Activated naive CD8-positive, alpha-beta T cell treated with anti-CD3 and anti-CD28 coated beads, Interleukin-2, amount 10 ng/mL, durations not matched to agents 7 days and 5 days (primary cell): ENCODE results near the gene GALNT10. TPM values are rescaled to one million over a fixed set of nuclear protein-coding genes. Genes with fewer than 3 reads are reported as not detected.

Experiments
- ATAC-seq: fragments of 150-1000 bp; cut with Tn5 transposase; one replicate; pipeline ENCODE4 v1.10.0; 2021; ENCODE audit warnings: low read depth, moderate library complexity
- POLR2A ChIA-PET: fragments of 350-600 bp; sonication (Branson Sonifier 250); formaldehyde crosslinking; loops from one replicate; lab custom pipeline; 2021; ENCODE audit warnings: antibody characterized with exemption; lab: Charles Lee
- DNase-seq: peaks from one replicate; pipeline ENCODE4 v3.0.0; 2021
- H3K27ac Mint-ChIP-seq: one replicate; pipeline ENCODE4 v1.8.0; 2022; ENCODE audit warnings: mild to moderate bottlenecking, mixed read lengths
- H3K27me3 Mint-ChIP-seq: one replicate; pipeline ENCODE4 v1.8.0; 2022; ENCODE audit warnings: mild to moderate bottlenecking, moderate library complexity, mixed read lengths
- H3K36me3 Mint-ChIP-seq: one replicate; pipeline ENCODE4 v1.8.0; 2021; ENCODE audit warnings: mild to moderate bottlenecking, mixed read lengths
- H3K4me1 Mint-ChIP-seq: one replicate; pipeline ENCODE4 v1.8.0; 2021; ENCODE audit warnings: mixed read lengths
- H3K4me3 Mint-ChIP-seq: one replicate; pipeline ENCODE4 v1.8.0; 2022; ENCODE audit warnings: mild to moderate bottlenecking, moderate library complexity, mixed read lengths
- H3K9me3 Mint-ChIP-seq: one replicate; pipeline ENCODE4 v1.8.0; 2021; ENCODE audit warnings: mixed read lengths
- total RNA-seq, 2 experiments: library from RNA; stranded (reverse); gene quantifications; one replicate each; pipeline ENCODE4 v1.2.3, GENCODE V29; 2021

Gene GALNT10
- total RNA-seq, 2 experiments from 2014 or later, result 34.6 to 36.0 TPM

DNA sequence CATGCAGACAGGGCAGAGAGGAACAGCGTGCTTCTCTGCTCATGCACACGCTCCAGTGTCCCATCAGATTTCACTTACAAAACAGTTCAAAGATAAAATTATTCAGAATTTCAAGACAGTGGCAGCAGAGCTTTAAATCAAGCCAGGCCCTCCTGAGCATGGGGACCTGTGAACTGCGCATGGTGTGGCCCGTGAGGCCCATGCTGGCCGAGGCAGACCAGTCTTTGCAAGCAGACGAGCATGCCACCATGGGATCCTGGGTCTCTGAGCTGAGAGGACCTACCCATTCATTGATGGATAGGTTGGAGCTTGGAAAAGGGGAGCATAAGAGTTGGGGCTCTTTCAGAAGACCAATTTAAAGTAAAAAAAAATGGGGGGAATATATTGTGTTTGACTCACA lies 220.3 kb downstream of the GALNT10 start:
- no peaks in the 10 kb centered on the region for H3K9me3 Mint-ChIP-seq
- H3K4me1 Mint-ChIP-seq, result no peaks in the 10 kb centered on the region
- H3K4me3 Mint-ChIP-seq, result no peak overlapping the region
- POLR2A ChIA-PET, result interaction anchor here (0.7 kb wide), 1 partner anchor 138 kb away, joined by 5 read pairs; no protein-coding TSS in a partner anchor
- no peaks in the 10 kb centered on the region for H3K27me3 Mint-ChIP-seq
- ATAC-seq, result no peak
- H3K36me3 Mint-ChIP-seq, result peaks cover 5% of the 10 kb centered on the region
- H3K27ac Mint-ChIP-seq, result no peak overlapping the region
- no peak for DNase-seq

- no peak for DNase-seq
- Mint-ChIP-seq H3K4me1 (no peaks in the 10 kb centered on the region), H3K27ac (no peak overlapping the region), H3K27me3 (no peaks in the 10 kb centered on the region), H3K36me3 (peaks cover 5% of the 10 kb centered on the region), H3K4me3 (no peak overlapping the region), H3K9me3 (no peaks in the 10 kb centered on the region)
- POLR2A ChIA-PET, result no interaction called here
- ATAC-seq, result no peak
Measured at GRCh38 chr5:154411338-154411737, 220.8 kb downstream of the GALNT10 start.

- Mint-ChIP-seq H3K4me1 (peaks cover 6% of the 10 kb centered on the region), H3K27me3 (no peaks in the 10 kb centered on the region), H3K9me3 (no peaks in the 10 kb centered on the region), H3K36me3 (peaks cover 5% of the 10 kb centered on the region), H3K4me3 (no peak overlapping the region), H3K27ac (no peak overlapping the region)
- DNase-seq (no peak), ATAC-seq (no peak)
- POLR2A ChIA-PET, result interaction anchor here (0.6 kb wide), 1 partner anchor 349 kb away, joined by 6 read pairs; no protein-coding TSS in a partner anchor
Measured at GRCh38 chr5:154412316-154412715, 221.8 kb downstream of the GALNT10 start.

GRCh38 chr5:154412925-154413324 lies 222.4 kb downstream of the GALNT10 start:
- H3K4me1 Mint-ChIP-seq, result peaks cover 6% of the 10 kb centered on the region
- H3K27me3 Mint-ChIP-seq, result no peaks in the 10 kb centered on the region

GRCh38 chr5:154415114-154415513 lies 224.6 kb downstream of the GALNT10 start:
- Mint-ChIP-seq H3K4me3 (no peak overlapping the region), H3K4me1 (peaks cover 6% of the 10 kb centered on the region), H3K27me3 (no peaks in the 10 kb centered on the region), H3K27ac (no peak overlapping the region), H3K36me3 (peaks cover 5% of the 10 kb centered on the region), H3K9me3 (no peaks in the 10 kb centered on the region)
- DNase-seq, result no peak
- POLR2A ChIA-PET, result no interaction called here
- no peak for ATAC-seq

More at GRCh38 chr5:154412925-154413324, 222.4 kb downstream of the GALNT10 start:
- no peak for DNase-seq
- no peak for ATAC-seq
- H3K9me3 Mint-ChIP-seq, result no peaks in the 10 kb centered on the region
- POLR2A ChIA-PET, result no interaction called here
- peaks cover 5% of the 10 kb centered on the region for H3K36me3 Mint-ChIP-seq
- no peak overlapping the region for H3K4me3 Mint-ChIP-seq
- H3K27ac Mint-ChIP-seq, result no peak overlapping the region

DNA sequence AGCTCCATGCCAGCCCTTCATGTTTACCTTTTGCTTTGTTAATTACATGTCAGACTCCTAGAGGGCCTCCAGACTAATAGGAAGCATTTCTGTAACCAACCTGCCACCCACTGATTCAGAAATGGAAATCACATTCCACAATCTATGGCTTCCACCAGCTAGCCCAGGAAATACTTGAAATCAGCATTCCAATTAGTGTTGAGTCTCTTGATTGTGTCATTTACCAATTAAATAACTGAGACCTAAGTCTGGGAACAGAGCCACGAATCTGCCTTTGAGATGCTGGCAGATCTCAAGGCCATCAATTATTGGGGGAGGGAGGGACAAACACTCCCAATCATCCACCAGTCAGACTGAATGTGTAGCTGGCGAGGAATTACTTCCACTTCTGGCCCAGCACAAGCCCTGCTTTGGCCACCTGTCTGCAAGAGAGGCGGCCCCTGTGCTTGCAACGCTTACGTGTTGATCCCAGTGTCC lies 227.8 kb downstream of the GALNT10 start:
- Mint-ChIP-seq H3K27me3 (no peaks in the 10 kb centered on the region), H3K4me1 (peaks cover 6% of the 10 kb centered on the region), H3K36me3 (peaks cover 13% of the 10 kb centered on the region), H3K9me3 (peaks cover 1% of the 10 kb centered on the region), H3K4me3 (no peak overlapping the region), H3K27ac (peak overlapping the region; percentile 5)
- ATAC-seq (no peak), DNase-seq (no peak)
- POLR2A ChIA-PET, result no interaction called here

GRCh38 chr5:154419236-154419635 lies 228.7 kb downstream of the GALNT10 start:
- Mint-ChIP-seq H3K27ac (no peak overlapping the region), H3K9me3 (peaks cover 1% of the 10 kb centered on the region), H3K4me1 (peaks cover 6% of the 10 kb centered on the region), H3K4me3 (no peak overlapping the region), H3K27me3 (no peaks in the 10 kb centered on the region), H3K36me3 (peaks cover 19% of the 10 kb centered on the region)
- DNase-seq (no peak), ATAC-seq (no peak)
- POLR2A ChIA-PET, result no interaction called here

DNA sequence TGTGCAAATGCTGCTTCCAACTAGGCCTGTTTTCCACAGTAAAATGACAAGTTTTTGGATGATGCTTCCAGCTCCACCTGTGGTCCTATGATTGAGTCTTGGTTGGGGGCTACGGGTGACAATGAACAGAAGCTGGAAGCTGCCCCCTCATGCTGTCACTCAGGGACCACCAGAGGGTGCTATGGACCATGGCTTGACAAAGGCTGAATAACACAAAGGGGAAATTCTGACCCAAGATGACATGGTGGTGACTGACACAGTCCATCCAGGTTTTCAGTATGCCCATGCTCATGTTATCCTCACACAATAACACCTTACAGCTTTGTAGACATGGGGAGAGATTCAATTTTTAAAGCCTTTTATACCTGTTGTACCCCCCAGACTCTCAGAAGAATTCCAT lies 231.3 kb downstream of the GALNT10 start:
- peaks cover 3% of the 10 kb centered on the region for H3K4me1 Mint-ChIP-seq
- peaks cover 22% of the 10 kb centered on the region for H3K36me3 Mint-ChIP-seq
- H3K27me3 Mint-ChIP-seq, result no peaks in the 10 kb centered on the region
- H3K9me3 Mint-ChIP-seq, result peaks cover 1% of the 10 kb centered on the region
- no peak overlapping the region for H3K4me3 Mint-ChIP-seq
- POLR2A ChIA-PET, result no interaction called here
- no peak for ATAC-seq
- H3K27ac Mint-ChIP-seq, result no peak overlapping the region
- no peak for DNase-seq

GRCh38 chr5:154422298-154422697 lies 231.8 kb downstream of the GALNT10 start:
- peaks cover 26% of the 10 kb centered on the region for H3K36me3 Mint-ChIP-seq
- POLR2A ChIA-PET, result no interaction called here
- H3K27ac Mint-ChIP-seq, result no peak overlapping the region
- ATAC-seq, result no peak
- peaks cover 1% of the 10 kb centered on the region for H3K4me1 Mint-ChIP-seq
- no peak overlapping the region for H3K4me3 Mint-ChIP-seq
- peaks cover 3% of the 10 kb centered on the region for H3K9me3 Mint-ChIP-seq
- H3K27me3 Mint-ChIP-seq, result no peaks in the 10 kb centered on the region
- no peak for DNase-seq

DNA sequence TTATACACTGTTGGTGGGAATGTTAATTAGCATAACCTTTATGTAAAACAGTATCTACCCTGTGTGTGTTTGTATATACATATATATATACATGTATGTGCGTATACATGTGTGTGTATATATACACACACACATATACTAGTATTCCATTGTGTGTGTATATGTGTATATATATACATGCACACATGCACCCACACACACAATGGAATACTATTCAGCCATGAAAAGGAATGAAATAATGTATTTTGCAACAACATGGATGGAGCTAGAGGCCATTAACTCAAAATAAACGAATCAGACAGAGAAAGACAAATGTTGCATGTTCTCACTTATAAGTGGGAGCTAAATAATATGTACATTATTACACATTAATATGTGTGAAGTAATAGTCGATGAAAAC lies 237.7 kb downstream of the GALNT10 start:
- DNase-seq, result no peak
- peaks cover 40% of the 10 kb centered on the region for H3K36me3 Mint-ChIP-seq
- no peak overlapping the region for H3K4me3 Mint-ChIP-seq
- POLR2A ChIA-PET, result no interaction called here
- peaks cover 2% of the 10 kb centered on the region for H3K9me3 Mint-ChIP-seq
- H3K27me3 Mint-ChIP-seq, result no peaks in the 10 kb centered on the region
- H3K4me1 Mint-ChIP-seq, result peaks cover 3% of the 10 kb centered on the region
- no peak overlapping the region for H3K27ac Mint-ChIP-seq
- no peak for ATAC-seq

- Mint-ChIP-seq H3K4me1 (peaks cover 3% of the 10 kb centered on the region), H3K4me3 (no peak overlapping the region), H3K27ac (no peak overlapping the region), H3K27me3 (no peaks in the 10 kb centered on the region), H3K9me3 (peaks cover 2% of the 10 kb centered on the region), H3K36me3 (peaks cover 40% of the 10 kb centered on the region)
- DNase-seq (no peak), ATAC-seq (no peak)
- POLR2A ChIA-PET, result no interaction called here
Measured at GRCh38 chr5:154429341-154429740, 238.8 kb downstream of the GALNT10 start.

- Mint-ChIP-seq H3K27ac (no peak overlapping the region), H3K9me3 (peaks cover 2% of the 10 kb centered on the region)
Measured at GRCh38 chr5:154430466-154430865, 239.9 kb downstream of the GALNT10 start.

GRCh38 chr5:154430961-154431630 lies 240.6 kb downstream of the GALNT10 start:
- no peak for ATAC-seq
- DNase-seq, result no peak
- Mint-ChIP-seq H3K27ac (no peak overlapping the region), H3K27me3 (no peaks in the 10 kb centered on the region), H3K9me3 (peaks cover 2% of the 10 kb centered on the region), H3K36me3 (peaks cover 47% of the 10 kb centered on the region), H3K4me3 (no peak overlapping the region), H3K4me1 (peaks cover 3% of the 10 kb centered on the region)
- POLR2A ChIA-PET, result interaction anchor here (0.7 kb wide), 1 partner anchor 19 kb away, joined by 3 read pairs; no protein-coding TSS in a partner anchor

More at GRCh38 chr5:154430466-154430865, 239.9 kb downstream of the GALNT10 start:
- Mint-ChIP-seq H3K4me1 (peaks cover 3% of the 10 kb centered on the region), H3K27me3 (no peaks in the 10 kb centered on the region), H3K36me3 (peaks cover 43% of the 10 kb centered on the region), H3K4me3 (no peak overlapping the region)
- DNase-seq, result no peak
- no peak for ATAC-seq
- POLR2A ChIA-PET, result no interaction called here

DNA sequence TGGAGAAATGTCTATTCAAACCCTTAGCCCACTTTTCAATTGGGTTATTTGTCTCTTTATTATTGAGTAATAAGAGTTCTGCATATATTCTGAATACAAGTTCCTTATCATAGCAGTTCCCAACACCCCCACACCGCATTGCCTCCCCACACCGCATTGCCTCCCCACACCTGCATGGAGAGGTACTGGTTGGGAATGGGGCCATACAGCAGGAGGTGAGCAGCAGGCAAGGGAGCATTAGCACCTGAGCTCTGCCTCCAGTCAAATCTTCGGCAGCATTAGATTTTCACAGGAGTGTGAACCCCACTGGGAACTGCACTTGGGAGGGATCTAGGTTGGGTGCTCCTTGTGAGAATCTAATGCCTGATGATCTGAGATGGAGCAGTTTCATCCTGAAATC lies 244.7 kb downstream of the GALNT10 start:
- POLR2A ChIA-PET, result no interaction called here
- H3K36me3 Mint-ChIP-seq, result peaks cover 56% of the 10 kb centered on the region
- no peak overlapping the region for H3K27ac Mint-ChIP-seq
- peaks cover 4% of the 10 kb centered on the region for H3K4me1 Mint-ChIP-seq
- ATAC-seq (no peak), DNase-seq (no peak)
- H3K27me3 Mint-ChIP-seq, result no peaks in the 10 kb centered on the region
- H3K4me3 Mint-ChIP-seq, result no peak overlapping the region
- no peaks in the 10 kb centered on the region for H3K9me3 Mint-ChIP-seq
